Hepatocyte (in vitro differentiated cells): ENCODE data around the gene HPCAL4. TPM values are rescaled to one million over a fixed set of nuclear protein-coding genes. Genes with fewer than 3 reads are reported as not detected.

Experiments used
- DNase-seq: peaks from one replicate; pipeline ENCODE4 v3.0.0-alpha.2; 2016; ENCODE audit warnings: low spot score
- H2AFZ ChIP-seq: fragments of 200-600 bp; sonication (generic); 2 replicates; pipeline ENCODE4 v1.6.0; 2016; ENCODE audit warnings: antibody characterized with exemption, mild to moderate bottlenecking
- H3K27ac ChIP-seq: fragments of 200-600 bp; sonication (generic); 2 replicates; pipeline ENCODE4 v1.5.1; 2016; ENCODE audit warnings: mild to moderate bottlenecking
- H3K27me3 ChIP-seq: fragments of 200-600 bp; sonication (generic); 2 replicates; pipeline ENCODE4 v1.6.1; 2016
- H3K36me3 ChIP-seq: fragments of 200-600 bp; sonication (generic); replicated peaks from 2 replicates; pipeline ENCODE4 v1.5.1; 2016; ENCODE audit warnings: low read depth; ENCODE audit not compliant: insufficient read depth
- H3K4me1 ChIP-seq: fragments of 200-600 bp; sonication (generic); 2 replicates; pipeline ENCODE4 v1.5.1; 2016; ENCODE audit warnings: mild to moderate bottlenecking, moderate library complexity; ENCODE audit not compliant: insufficient read depth
- H3K4me2 ChIP-seq: fragments of 200-600 bp; sonication (generic); 2 replicates; pipeline ENCODE4 v1.6.0; 2016
- H3K4me3 ChIP-seq: fragments of 200-600 bp; sonication (generic); 2 replicates; pipeline ENCODE4 v1.5.1; 2016; ENCODE audit warnings: mild to moderate bottlenecking
- H3K79me2 ChIP-seq: fragments of 200-600 bp; sonication (generic); 2 replicates; pipeline ENCODE4 v1.6.0; 2017; ENCODE audit warnings: mild to moderate bottlenecking
- H3K9me2 ChIP-seq: fragments of 200-600 bp; sonication (generic); replicated peaks from 2 replicates; pipeline ENCODE4 v1.6.0; 2017; ENCODE audit warnings: mild to moderate bottlenecking; ENCODE audit not compliant: insufficient read depth
- H3K9me3 ChIP-seq: fragments of 200-600 bp; sonication (generic); 2 replicates; pipeline ENCODE4 v1.5.1; 2016; ENCODE audit warnings: low read depth, mild to moderate bottlenecking
- H4K20me1 ChIP-seq: fragments of 200-600 bp; sonication (generic); 2 replicates; pipeline ENCODE4 v1.6.0; 2016; ENCODE audit warnings: mild to moderate bottlenecking; ENCODE audit not compliant: insufficient read depth, poor library complexity, severe bottlenecking
- EZH2 ChIP-seq: fragments of 200-600 bp; sonication (generic); IDR thresholded peaks from 2 replicates; pipeline ENCODE4 v1.6.1; 2016; ENCODE audit warnings: antibody characterized with exemption, mild to moderate bottlenecking, borderline replicate concordance
- EZH2phosphoT487 ChIP-seq: fragments of 200-600 bp; sonication (generic); IDR thresholded peaks from one replicate; pipeline ENCODE4 v1.6.1; 2018; ENCODE audit warnings: antibody characterized with exemption, mild to moderate bottlenecking, low read depth, moderate library complexity; ENCODE audit not compliant: unreplicated experiment, severe bottlenecking
- WGBS: methylation state at CpG from one replicate; pipeline ENCODE4 v1.1.6; 2016; ENCODE audit warnings: low lambda C conversion rate; ENCODE audit errors: missing lambda C conversion rate; 5-methylcytosine and 5-hydroxymethylcytosine counted together
- polyA plus RNA-seq: library from polyadenylated mRNA; unstranded; fragments of >200 nt; fragmentation: Nextera tagmentation; extraction: Ambion mirVana; gene quantifications from 2 replicates; pipeline ENCODE4 v1.2.1, GENCODE V29; 2016
- total RNA-seq: library from RNA; depleted of rRNA; stranded (reverse); fragments of >200 nt; gene quantifications from 2 replicates; pipeline ENCODE4 v1.2.3, GENCODE V29; 2014
- TF ChIP-seq, protein P1 (sequence below): fragments of 200-600 bp; sonication (generic); IDR thresholded peaks from 2 replicates; pipeline ENCODE4 v1.5.1; 2016; ENCODE audit warnings: antibody characterized with exemption, mild to moderate bottlenecking; ENCODE audit not compliant: poor library complexity

Gene HPCAL4
- total and polyA plus RNA-seq, 2 experiments from 2014 or later = 13.8 to 15.8 TPM

DNA sequence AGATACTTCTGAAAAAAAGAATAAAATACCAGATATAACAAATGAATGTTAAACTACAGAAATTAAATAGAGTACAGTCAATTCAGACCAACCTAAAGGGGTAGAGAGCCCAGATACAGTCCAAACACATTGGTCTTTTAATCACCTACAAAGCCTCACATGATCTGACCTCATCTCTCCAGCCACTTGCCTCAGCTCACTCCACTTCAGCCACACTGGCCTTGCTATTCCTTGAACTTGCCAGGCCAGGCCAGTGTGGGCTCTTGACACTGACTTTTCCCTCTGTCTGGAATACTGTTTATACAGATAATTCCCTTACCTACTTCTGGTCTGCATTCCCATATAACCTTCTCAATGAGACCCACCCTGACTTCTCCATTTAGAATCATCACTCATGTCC lies 30.4 kb upstream of the HPCAL4 start:
- no peak overlapping the region for H3K4me2 ChIP-seq
- H3K79me2 ChIP-seq = no peaks in the 10 kb centered on the region
- no peak overlapping the region for H3K27ac ChIP-seq
- H2AFZ ChIP-seq = no peak overlapping the region
- H3K4me3 ChIP-seq = no peak overlapping the region
- H4K20me1 ChIP-seq = no peaks in the 10 kb centered on the region
- H3K4me1 ChIP-seq = no peaks in the 10 kb centered on the region
- H3K36me3 ChIP-seq = no peaks in the 10 kb centered on the region
- TF ChIP-seq, protein P1, sequence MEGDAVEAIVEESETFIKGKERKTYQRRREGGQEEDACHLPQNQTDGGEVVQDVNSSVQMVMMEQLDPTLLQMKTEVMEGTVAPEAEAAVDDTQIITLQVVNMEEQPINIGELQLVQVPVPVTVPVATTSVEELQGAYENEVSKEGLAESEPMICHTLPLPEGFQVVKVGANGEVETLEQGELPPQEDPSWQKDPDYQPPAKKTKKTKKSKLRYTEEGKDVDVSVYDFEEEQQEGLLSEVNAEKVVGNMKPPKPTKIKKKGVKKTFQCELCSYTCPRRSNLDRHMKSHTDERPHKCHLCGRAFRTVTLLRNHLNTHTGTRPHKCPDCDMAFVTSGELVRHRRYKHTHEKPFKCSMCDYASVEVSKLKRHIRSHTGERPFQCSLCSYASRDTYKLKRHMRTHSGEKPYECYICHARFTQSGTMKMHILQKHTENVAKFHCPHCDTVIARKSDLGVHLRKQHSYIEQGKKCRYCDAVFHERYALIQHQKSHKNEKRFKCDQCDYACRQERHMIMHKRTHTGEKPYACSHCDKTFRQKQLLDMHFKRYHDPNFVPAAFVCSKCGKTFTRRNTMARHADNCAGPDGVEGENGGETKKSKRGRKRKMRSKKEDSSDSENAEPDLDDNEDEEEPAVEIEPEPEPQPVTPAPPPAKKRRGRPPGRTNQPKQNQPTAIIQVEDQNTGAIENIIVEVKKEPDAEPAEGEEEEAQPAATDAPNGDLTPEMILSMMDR = no peak
- TF ChIP-seq EZH2phosphoT487 (no peak), EZH2 (no peak)
- H3K27me3 ChIP-seq = peaks cover 57% of the 10 kb centered on the region
- H3K9me2 ChIP-seq = no peaks in the 10 kb centered on the region
- DNase-seq = no peak
- no peaks in the 10 kb centered on the region for H3K9me3 ChIP-seq

DNA sequence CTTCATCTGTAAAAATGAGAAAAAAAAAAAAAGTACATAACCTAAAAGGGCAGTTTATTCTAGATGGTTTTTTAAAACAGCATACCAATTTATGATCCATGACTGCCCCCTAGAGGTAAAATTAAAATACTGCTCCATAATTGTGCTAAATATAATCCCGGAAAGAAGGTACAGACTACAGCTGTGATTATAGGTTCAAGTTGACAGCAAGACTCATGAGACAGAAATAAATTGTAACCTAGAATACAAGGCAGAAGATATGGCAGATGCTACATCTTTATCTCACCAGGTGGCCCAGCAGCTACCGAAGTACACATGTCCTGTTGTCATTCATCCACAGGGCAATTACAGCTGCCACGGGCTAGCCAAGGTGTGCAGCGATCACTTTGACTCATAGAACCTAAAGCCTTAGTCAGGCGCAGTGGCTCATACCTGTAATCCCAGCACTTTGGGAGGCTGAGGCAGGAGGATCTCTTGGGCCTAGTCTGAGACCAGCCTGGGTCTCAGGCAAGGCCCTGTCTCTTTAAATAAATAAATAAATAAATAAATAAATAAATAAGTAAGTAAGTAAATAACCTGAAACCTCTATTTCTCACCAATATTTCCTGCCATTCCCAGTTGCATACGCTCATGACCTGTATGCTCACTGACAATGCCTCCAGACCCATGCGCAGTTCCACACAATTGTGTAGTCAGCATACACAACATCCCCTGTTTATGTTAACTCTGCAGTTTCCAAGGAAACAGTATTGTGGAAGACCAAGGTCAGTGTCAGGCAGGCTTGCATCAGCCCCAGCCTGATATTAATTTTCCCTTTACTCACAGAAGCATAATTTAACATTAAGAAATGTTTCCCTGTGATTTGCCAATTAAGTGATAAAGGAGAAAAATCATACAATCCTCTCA lies 29.1 kb upstream of the HPCAL4 start:
- Histone ChIP-seq H3K79me2 (no peaks in the 10 kb centered on the region), H2AFZ (no peak overlapping the region), H3K4me2 (no peak overlapping the region), H3K36me3 (no peaks in the 10 kb centered on the region), H3K9me3 (no peaks in the 10 kb centered on the region), H3K4me1 (no peaks in the 10 kb centered on the region), H3K9me2 (no peaks in the 10 kb centered on the region), H3K4me3 (no peak overlapping the region), H4K20me1 (no peaks in the 10 kb centered on the region), H3K27ac (no peak overlapping the region), H3K27me3 (peaks cover 53% of the 10 kb centered on the region)
- DNase-seq = peak; percentile 77
- TF ChIP-seq, protein P1 = peak; percentile 71
- TF ChIP-seq EZH2phosphoT487 = no peak
- WGBS = 45% methylated on average over 7 of the region's 7 CpGs

DNA sequence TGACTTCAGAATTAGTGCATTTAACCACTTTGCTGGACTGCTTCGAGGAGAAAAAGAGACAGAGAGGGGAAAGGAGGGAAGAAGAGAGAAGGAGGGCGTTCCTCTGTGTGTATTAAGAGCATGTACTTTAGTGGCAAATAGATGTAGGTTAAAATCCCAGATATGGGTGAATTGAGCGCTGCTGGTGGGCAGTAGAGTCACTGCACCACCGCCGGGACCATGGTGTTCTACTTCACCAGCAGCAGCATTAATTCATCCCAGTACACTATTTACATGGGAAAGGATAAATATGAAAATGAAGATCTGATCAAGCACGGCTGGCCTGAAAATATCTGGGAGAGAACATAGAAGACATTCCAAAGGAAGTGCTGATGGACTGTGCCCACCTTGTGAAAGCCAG lies 26.6 kb upstream of the HPCAL4 start:
- Histone ChIP-seq H3K27me3 (peaks cover 45% of the 10 kb centered on the region), H3K4me2 (no peak overlapping the region), H3K9me2 (no peaks in the 10 kb centered on the region), H3K4me3 (no peak overlapping the region), H3K4me1 (no peaks in the 10 kb centered on the region), H2AFZ (no peak overlapping the region), H3K27ac (no peak overlapping the region), H3K36me3 (no peaks in the 10 kb centered on the region), H3K79me2 (no peaks in the 10 kb centered on the region), H4K20me1 (no peaks in the 10 kb centered on the region), H3K9me3 (no peaks in the 10 kb centered on the region)
- TF ChIP-seq EZH2phosphoT487 (no peak), EZH2 (no peak)
- DNase-seq = no peak
- 39% methylated on average over 6 of the region's 6 CpGs for WGBS

DNA sequence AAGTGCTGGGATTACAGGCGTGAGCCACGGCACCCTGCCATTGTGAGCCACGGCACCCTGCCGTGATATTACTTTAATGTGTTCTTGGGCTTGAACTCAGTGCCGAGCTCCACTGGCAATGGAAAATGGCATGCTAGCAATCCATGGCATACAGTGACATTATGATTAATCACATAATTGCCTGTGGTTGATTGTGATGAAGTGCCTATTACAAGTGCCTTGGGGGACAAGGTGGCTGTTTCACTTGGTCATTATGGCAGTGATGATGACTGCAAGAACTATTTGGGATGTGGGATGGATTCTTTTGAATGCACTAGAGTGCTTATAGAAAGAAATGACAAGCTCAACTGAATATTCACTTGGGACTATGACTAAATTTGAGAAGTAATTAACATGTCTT lies 22.3 kb upstream of the HPCAL4 start:
- Histone ChIP-seq H3K27ac (no peak overlapping the region), H3K79me2 (no peaks in the 10 kb centered on the region), H3K27me3 (peaks cover 38% of the 10 kb centered on the region), H3K36me3 (no peaks in the 10 kb centered on the region), H3K9me3 (no peaks in the 10 kb centered on the region), H3K4me2 (no peak overlapping the region), H3K9me2 (no peaks in the 10 kb centered on the region), H2AFZ (no peak overlapping the region), H3K4me1 (peaks cover 4% of the 10 kb centered on the region), H4K20me1 (no peaks in the 10 kb centered on the region), H3K4me3 (no peak overlapping the region)
- WGBS = 92% methylated on average over 5 of the region's 5 CpGs
- no peak for TF ChIP-seq EZH2
- TF ChIP-seq, protein P1 = no peak
- no peak for TF ChIP-seq EZH2phosphoT487
- DNase-seq = no peak
